AG20443 (cell line): Measurements from ENCODE around the gene MARCHF5.

ENCODE experiments used
- DNase-seq: peaks from one replicate; pipeline ENCODE4 v3.0.0; 2012; ENCODE audit warnings: low spot score, mixed read lengths

The MARCHF5 gene, protein sequence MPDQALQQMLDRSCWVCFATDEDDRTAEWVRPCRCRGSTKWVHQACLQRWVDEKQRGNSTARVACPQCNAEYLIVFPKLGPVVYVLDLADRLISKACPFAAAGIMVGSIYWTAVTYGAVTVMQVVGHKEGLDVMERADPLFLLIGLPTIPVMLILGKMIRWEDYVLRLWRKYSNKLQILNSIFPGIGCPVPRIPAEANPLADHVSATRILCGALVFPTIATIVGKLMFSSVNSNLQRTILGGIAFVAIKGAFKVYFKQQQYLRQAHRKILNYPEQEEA

DNA sequence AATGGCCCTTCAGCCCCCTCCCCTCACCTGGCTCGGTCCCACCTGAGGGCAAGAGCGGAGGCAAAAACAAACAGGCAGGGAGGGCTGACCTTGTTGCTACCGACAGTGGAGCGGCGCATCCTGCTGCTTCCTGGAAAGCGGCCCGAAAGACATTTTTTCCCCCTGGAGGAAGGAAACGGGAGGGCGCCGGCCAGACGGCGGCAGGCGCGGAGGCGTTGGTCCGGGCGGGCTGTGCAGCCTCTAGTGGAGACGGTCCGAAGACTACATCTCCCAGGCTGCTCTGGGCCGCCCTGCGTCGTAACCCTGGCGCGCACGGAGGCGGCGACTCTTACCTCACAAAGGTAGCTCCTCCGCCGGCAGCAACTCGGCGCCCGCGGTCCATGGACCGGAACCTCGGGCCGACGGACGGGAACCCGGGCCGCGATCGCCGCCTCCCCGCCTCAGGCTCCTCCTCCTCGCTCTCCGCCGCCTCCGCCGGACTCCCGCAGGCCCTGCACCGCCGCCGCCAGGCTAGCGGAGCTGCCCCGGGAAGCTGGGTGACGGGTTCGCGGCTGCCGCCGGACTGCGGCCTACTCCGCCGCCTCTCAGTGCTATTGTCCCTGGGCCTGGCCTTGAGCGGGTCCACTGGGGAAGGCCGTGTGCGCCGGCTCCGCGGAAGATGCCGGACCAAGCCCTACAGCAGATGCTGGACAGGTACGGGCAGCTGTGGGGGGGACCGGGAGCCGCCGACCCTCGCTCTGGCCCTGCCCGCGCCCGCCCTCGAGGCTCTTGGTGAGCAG lies at the start of gene MARCHF5, which contains the start of gene CPEB3:
MARCHF5 (plus strand) TSS at position 331 of the 779 bp plus-strand sequence; CDS start at position 659, 328 bp downstream.
CPEB3 (minus strand) TSS at position 242 of the 779 bp plus-strand sequence. CDS start 50,728 bp downstream, outside the sequence.
- peak; percentile 98 for DNase-seq

DNA sequence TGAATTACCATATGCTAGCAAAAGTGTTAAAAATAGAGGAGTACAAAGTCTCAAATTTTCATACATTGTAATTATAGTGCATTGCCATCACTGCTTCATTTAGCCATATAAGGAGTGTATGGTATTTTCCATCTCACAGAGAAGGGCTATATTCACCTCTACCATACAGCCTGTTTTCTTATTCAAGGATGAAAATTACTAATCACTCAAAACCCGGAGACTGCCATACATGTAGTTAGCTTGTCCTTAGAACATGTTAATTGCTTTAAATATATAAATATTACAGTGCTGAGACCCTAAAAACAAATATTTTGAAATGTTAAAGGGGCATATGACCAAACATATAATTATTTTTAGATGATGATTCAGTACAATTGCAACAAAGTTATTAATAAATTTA lies 49.5 kb upstream of the MARCHF5 start:
- DNase-seq, result no peak

DNA sequence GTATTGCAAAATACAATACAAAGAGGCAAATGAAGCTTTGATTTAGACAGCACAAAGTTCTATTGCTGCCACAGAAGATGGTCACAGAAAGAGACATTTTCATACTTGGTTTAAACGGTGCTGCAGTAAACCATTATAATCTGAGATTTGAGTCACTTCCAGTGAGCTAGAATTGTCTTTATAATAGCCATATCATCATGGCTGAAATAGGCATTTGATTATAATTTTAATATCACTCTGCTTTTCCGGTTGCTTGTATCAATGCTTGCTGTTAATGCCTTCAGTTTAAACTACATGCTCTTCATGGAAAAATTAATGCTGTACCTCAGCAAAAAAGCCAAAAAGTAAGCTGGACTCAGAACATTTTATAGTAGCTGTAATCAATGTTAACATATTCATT lies 48.6 kb upstream of the MARCHF5 start:
- DNase-seq, result no peak

DNA sequence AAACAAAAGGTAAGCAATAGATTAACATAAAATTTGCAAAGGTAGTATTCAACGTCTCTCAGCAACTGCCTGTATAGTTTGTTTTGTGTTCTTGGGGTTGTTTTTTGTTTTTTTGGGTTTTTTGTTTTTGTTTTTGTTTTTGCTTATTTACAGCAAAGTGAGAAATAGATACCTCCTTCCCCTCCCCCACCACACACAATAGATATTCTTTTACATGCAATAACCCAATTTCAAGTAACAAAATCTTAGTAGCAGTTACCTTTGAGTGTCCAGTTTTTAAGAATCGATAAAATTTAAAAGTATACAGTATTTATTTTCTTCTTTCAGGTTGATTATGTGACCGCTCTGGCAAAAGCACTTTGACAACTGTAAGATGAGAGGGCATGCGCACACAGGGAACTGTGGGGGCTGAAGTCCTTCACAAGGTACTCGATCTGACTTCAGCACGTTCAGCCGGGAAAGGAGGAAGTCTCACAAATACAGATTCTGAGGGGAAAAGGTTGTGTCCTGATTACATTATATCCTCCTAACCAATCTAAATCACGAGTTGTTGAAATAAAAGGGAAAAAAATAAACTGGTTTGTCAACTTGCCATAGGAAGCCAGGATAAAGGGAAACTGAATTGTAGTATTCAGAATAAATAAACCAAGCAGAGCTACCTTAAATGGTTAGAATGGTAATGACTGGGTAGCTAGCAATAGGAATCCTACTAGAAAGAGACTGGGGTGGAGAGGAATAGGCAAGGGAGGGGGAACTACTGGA lies 47.9 kb upstream of the MARCHF5 start:
- peak; percentile 71 for DNase-seq

DNA sequence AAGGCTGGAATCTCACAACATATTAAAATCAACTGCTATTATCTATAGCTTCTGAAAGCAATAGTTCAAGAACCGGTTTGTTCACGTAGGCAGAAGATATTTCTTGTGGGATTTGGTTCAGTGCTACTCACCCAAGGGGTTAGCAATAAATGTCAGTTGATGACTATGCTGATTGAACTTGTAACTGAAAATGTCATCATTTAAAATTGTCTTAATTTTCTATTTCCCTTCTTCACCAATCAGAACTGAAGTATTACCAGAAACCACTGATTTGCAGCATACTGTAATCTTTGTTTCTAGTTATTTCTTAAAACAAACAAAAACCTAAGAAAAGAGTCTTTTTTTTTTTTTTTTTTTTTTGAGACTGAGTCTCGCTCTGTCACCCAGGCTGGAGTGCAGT lies 46.2 kb upstream of the MARCHF5 start:
- no peak for DNase-seq

DNA sequence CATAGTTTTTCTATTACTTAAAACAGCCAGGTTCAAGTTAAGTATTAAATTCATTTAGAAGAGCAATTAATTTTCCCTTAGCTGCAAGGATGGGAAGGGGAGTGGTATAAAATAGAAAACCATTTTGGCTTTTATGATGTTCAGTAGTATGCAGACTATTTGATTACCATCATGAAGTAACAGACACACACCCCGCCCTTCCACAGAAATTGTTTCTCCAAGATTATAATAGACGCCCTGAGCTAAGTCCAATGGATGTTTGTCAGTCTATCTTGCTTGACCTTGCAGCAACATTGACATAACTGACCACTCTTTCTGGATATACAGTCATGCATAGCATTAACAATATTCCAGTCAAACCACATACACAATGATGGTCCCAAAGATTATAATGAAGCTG lies 42.4 kb upstream of the MARCHF5 start:
- no peak for DNase-seq

DNA sequence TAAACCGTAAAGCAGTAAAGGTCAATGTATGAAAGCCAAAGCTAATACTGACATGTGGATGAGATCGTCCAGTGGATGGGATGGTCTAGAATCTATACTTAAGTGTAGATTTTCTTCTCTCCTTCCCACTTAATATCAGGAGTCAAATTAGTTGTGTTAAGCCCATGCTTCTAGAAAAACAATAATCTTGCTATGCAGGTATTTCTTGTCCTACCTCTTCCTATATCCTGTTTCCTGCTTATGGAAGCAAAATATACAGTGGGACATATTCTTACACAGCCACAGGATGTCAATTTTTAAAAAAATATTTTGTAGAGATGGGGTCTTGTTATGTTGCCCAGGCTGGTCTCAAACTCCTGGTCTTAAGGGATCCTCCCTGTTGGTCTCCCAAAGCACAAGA lies 27.6 kb upstream of the MARCHF5 start:
- no peak for DNase-seq

DNA sequence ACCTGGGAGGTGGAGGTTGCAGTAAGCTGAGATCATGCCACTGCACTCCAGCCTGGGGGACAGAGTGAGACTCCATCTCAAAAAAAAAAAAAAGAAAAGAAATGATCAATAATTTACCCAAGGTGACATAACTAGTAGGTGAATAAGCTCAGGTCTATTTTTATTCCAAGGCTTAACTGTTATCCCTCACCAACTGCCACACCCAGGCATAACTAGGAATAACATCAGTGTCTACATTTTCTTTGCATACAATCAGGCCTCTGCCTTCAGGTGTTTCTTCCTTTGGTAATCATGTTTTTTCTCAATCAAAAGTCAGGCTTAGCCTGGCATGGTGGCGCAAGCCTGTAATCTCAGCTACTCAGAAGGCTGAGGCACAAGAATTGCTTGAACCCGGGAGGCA lies 26.7 kb upstream of the MARCHF5 start:
- DNase-seq, result no peak

DNA sequence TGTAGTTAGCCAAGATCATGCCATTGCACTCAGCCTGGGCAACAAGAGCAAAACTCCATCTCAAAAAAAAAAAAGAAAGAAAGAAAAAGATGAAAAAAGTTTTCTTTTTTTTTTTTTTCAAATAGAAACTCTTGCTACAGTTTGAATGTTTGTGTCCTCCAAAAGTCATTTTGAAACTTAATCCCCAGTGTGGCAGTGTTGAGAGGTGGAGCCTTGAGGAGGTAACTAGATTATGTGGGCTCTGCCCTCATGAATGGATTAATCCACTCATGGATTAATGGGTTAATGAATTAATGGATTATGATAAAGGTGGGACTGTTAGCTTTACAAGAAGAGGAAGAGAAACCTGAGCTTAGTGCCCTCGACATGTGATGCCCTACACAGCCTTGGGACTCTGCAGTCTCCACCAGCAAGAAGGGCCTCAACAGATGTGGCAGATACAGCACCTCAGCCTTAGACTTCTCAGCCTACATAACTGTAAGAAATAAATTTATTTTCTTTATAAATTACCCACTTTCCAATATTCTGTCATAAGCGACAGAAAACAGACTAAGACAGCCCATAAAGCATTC lies 25.2 kb upstream of the MARCHF5 start:
- no peak for DNase-seq

DNA sequence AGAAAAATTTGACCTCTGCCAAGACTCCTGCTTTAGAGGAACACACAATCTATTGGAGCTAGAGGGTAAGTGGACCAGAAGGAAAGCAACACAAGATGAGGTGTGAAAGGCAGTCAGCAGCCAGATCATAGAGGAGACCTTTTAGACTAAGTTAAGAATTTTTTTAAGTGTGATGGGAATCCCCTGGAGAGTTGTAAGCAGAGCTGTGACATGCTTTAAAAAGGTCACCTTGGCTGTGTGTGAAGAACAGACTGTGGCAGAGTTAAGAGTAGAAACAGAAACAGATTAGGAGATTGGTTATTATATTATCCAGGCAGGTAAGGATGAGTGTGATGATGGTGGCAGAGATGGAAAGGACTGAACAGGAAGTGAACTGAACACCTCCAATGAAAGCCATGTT lies 23.6 kb upstream of the MARCHF5 start:
- no peak for DNase-seq

DNA sequence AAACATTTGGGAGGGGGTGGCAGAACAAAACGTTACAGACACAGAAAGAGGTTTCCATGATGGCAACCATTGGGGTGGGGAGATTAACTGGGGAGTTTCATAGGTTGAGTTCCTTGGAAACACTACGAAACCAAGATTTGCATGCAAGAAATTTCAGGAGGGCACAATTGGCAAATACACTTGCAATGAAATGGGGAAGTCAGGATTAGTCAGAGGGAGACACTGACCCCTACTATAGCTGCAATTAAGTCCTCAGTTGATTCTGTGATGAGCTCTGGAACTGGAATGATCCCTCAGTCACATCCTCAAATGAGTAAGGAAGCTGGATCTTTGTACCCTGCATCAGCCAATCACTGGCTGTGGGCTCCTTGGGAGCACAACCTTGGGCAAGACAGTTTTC lies 22.2 kb upstream of the MARCHF5 start:
- no peak for DNase-seq

DNA sequence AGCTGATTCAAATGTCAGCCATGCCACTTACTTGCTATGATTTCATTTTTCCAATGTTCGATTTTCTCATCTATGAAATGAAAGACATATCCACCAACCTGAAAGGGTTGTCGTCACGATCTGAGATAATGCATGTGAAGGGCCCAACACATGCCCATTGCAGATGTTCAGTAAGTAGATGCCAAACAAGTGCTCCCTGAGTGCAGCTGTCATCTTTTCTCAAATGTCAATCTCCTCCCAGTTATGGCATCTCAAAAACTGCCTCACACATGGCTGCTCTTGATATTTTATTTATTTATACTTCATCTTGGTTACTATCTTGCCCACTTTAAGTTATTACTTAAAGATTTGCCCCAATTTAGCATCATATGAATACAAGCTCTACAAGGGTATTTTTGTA lies 16.9 kb upstream of the MARCHF5 start:
- DNase-seq, result no peak

DNA sequence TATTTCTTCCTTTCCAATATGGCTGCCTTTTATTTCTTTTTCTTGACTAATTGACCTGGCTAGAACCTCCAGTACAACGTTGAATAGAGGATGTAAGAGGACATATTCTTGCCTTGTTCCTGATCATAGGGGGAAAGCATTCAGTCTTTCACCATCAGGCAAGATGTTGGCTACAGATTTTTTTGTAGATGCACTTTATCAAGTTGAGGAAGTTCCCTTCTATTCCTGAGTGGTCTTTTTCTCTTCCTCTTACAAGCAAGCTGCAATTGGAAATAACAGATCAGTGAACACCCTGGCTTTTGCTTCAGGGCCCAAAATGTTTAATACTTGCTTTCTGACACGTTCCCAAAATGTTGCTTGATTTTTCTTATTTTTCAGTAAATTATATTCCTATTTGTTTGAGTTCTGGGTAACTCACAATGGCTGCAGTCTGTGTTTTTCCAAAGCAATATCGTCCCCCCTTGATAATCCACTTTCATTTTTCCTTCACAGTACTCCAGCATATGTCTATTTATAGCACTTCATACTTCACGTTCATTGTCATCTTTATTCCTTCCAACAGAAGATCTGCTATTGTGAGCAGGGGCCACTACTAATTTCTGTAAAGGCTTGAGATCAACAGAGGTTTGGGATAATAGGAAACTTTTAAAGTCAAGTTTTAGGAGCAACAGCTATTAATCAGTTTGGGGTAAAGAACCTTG lies 11.8 kb upstream of the MARCHF5 start:
- peak; percentile 11 for DNase-seq

DNA sequence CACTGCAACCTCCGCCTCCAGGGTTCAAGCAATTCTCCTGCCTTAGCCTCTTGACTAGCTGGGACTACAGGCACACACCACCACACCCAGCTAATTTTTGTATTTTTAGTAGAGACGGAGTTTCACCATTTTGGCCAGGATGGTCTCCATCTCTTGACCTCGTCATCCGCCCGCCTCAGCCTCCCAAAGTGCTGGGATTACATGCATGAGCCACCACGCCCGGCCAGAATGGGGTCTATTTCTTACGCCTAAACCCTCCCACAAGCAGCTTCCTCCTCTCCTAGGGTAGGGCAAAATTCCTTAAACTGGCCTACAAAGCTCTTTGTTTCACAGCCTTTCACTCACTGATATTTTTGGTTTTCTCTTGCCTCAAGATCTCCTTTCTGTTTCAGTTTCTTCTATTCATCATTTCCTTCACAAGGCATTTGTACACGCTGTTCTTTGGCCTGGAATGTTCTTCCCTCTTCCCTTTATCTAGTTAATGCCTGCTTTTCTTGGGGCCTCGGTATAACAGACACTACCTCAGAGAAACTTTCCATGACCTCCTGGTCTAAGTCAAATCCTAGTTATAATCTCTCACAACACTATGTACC lies 6.8 kb upstream of the MARCHF5 start:
- no peak for DNase-seq

DNA sequence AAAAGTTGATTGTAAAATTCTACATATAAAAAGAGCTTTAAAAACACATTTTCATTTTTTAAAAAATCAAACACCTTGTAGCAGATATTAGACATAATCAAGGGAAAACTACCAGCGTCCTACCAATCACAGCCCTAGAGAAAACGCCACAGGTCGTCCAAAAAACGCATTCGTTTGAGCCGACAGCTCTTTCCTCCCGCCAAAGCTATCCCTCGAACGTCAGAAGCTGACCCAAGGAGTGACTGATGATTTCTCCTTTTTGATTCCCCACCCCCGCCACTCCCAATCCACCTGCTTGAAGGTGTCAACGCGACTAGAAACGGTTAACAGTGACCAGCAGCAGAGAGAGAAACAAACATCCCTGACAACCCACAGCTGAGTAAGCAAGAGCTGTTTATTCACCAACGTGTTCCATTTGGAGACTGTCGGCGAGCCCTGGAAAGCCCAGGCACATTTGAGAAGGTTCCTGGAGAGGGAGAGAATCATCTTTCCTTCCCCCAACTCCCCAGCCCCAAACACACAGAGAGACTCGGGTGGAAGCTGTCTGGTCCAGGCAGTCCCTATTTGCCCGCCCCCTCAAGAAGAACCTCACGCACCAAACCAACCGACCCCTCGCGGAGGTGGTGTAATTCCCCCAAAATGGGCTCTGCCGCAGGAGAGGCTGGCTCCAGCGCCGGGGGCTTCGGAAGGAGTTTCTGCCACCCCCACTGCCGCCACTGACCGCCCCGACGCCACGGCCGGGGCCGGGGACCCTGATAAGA lies 711 bp upstream of the MARCHF5 start:
- DNase-seq, result peak; percentile 49

DNA sequence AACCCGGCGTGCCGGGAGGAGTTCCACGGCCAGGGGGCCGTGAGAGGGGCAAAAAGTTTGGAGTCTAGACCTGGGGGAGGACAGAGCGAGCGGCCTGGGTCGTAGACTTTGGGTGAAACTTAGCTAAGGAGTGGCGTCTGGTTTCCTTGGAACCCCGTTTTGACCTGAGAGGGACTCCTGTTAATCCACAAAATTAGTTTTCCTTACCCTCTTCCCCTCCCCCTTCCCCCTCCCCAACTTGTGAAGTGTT lies 574 bp downstream of the MARCHF5 start:
- no peak for DNase-seq

DNA sequence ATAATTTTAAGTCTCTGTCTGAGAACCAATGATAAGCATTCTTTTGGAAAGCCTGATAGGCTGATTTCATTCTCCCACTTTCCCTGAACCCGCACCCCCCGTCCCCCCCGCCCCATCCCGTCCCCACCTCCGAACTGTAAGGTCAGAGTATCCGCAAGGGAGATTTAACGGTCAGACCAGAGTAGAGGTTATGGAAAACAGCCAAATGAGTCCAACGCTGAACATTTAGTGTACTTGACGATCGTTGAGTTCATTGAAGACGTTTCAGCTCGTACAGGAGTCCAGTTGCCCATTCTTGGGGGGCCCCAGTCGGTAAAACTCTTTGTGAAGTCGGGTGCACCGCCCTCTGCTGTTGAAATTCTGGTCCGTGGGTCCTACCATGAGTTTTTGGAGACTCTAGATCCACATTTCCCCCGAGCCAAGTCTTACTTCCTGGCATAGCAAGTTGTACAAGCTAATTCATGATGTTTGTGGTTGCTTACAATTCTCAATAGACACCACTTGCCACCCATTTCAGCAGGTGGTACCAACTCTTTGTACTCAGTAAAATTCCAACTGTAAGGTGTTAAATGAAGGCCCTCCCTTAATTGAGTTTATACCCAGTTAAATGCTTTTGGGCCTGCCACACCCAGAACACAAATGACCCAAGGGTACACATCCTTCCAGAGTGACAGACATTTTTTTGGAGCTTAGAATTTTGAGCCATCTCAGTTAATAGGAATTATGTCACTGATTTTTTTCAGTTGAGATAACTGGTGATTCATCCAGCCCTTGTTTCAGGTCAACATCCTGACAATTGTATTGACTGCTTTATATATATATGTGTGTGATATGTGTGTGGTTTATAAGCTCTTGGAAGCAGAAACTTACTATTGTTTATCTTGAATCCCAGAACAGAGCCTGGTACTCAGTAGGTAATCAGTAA lies 1.2 kb downstream of the MARCHF5 start:
- DNase-seq, result peak; percentile 62

DNA sequence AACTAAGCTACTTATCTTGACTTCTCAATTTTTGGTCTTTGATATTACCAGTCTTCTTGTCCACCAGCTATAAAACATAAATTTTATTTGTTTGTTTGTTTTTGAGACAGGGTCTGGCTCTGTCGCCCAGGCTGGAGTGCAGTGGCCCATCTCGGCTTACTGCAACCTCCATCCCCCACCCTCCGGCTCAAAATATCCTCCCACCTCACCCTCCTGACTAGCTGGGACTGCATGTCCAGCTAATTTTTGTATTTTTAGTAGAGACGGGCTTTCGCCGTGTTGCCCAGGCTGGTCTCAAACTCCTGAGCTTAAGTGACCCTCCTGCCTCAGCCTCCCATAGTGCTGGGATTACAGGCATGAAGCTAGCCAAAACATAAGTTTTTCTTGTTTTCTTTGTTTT lies 7.5 kb downstream of the MARCHF5 start:
- no peak for DNase-seq

DNA sequence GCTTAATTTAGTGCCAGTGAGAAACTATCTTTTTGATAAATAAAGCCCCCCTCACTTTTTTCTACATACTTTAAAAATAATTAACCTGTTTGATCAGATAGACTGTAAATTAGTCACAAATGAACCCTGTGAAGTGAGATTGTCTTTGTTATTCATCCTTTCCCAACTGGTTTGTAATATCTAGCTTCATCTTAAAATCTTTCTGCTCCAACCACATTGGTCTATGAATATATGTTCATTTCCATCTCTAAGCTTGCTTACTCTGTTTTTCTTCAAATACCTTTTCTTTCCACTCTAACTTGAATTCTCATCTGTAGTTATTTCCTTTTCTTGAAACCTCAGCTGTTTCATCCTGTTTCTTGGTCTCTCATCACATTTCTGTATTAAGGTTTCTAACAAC lies 12.1 kb downstream of the MARCHF5 start:
- DNase-seq, result no peak

DNA sequence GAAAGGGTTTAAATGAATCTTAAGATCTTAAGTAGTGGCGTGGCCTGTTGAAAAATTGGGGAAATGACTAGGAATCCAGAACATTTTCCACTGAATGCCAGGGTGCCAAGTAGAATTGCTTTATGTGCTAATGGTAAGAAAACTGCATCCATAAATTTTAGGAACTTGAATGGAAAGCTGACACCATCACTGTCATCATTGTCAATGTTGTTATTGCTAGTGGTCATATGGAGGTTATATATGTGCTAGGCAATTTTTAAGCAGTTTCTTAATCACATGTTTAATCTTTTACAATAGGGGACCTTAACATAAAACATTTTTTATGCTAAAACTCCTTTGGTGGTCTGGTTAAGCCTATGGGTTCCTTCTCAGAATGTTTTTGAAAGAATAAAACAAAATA lies 13.1 kb downstream of the MARCHF5 start:
- no peak for DNase-seq
